Peyer's patch (tissue), 4 donors: ENCODE data around the gene ALOX15B. TPM values are rescaled to one million over a fixed set of nuclear protein-coding genes. Genes with fewer than 3 reads are reported as not detected.
A peak's percentile ranks its signal among the peaks of the same experiment; 100 is the strongest.

Experiments
- DNase-seq, 3 donors: peaks; one replicate each; pipeline ENCODE4 v3.0.0-alpha.2; 2017 to 2019
- H3K27ac ChIP-seq, 4 donors: fragments of 200-600 bp; sonication (generic); one replicate each; pipeline ENCODE4 v1.5.1; 2016 to 2019
- H3K27me3 ChIP-seq, 2 donors: fragments of 200-600 bp; sonication (generic); one replicate each; pipeline ENCODE4 v1.5.1; 2019
- H3K36me3 ChIP-seq, 3 donors: fragments of 200-600 bp; sonication (generic); one replicate each; pipeline ENCODE4 v1.5.1; 2016 to 2019
- H3K4me1 ChIP-seq, 4 donors: fragments of 200-600 bp; sonication (generic); one replicate each; pipeline ENCODE4 v1.5.1; 2016 to 2019
- H3K4me3 ChIP-seq, 4 donors: fragments of 200-600 bp; sonication (generic); 1 replicate in 3 of 4; 2 replicates in 1 of 4; pipeline ENCODE4 v1.5.1; 2016 to 2019; ENCODE audit warnings: mild to moderate bottlenecking in 1 of 4
- H3K9me3 ChIP-seq, 4 donors: fragments of 200-600 bp; sonication (generic); one replicate each; pipeline ENCODE4 v1.5.1; 2016 to 2019; ENCODE audit warnings: mild to moderate bottlenecking in 1 of 4
- POLR2A ChIP-seq, 2 donors: fragments of 450-650 bp; IDR thresholded peaks; one replicate each; pipeline ENCODE4 v1.5.1; 2017; ENCODE audit warnings: antibody characterized with exemption in 2 of 2, mild to moderate bottlenecking in 2 of 2, moderate library complexity in 2 of 2
- total RNA-seq, 4 donors: library from RNA; depleted of rRNA; stranded (reverse); fragments of >200 nt; gene quantifications; one replicate each; pipeline ENCODE4 v1.1.0, GENCODE V29; 2016
- TF ChIP-seq, protein P1 (sequence below), 6 experiments: fragments of 450-650 bp in 4 of 6; fragments of 200-600 bp in 2 of 6; sonication (generic) in 1 of 6; IDR thresholded peaks; one replicate each; pipeline ENCODE4 v1.5.1; 2017 to 2019; ENCODE audit warnings: antibody characterized with exemption in 6 of 6, mild to moderate bottlenecking in 3 of 6, moderate library complexity in 1 of 6

Gene ALOX15B
- total RNA-seq, 4 donors from 2014 or later: 0.70 to 4.1 (median 2.1) TPM

DNA sequence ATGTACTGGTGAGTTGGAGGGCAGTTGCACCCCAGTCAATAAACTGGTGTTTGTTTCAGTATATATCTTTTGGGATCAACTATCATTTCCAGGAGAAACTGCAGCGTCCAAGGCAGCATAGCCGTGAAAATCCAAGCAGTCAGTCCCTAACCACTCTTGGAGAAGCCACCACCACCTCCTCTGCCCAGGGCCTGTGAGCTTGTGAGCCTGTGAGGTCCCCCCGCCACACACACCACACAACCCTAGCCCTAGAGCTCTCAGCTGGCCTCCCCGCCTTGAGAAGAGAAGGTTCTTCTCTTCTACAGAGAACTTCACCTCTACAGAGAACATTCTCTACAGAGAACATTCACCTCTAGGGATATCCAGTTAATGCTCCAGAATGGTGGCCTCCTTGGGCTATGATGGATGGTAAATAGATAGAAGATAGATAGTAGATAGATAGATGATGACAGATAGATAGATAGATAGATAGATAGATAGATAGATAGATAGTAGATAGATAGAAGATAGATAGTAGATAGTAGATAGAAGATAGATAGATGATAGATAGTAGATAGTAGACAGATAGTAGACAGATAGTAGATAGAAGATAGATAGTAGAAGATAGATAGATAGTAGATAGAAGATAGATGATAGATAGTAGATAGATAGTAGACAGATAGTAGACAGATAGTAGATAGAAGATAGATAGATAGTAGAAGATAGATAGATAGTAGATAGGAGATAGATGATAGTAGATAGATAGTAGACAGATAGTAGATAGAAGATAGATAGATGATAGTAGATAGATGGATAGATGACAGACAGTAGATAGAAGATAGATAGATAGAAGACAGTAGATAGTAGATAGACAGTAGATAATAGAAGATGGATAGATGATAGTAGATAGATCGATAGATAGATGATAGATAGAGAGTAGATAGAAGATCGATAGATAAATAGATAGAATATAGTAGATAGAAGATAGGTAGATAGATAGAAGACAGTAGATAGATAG is 13.7 kb downstream of the ALOX15B start:
- Histone ChIP-seq H3K4me3 (no peak overlapping the region), H3K9me3 (no peaks in the 10 kb centered on the region), H3K27me3 (no peaks in the 10 kb centered on the region), H3K36me3 (no peaks in the 10 kb centered on the region), H3K27ac (no peak overlapping the region), H3K4me1 (peaks cover 0 to 16% (median 4%) of the 10 kb centered on the region in 4 donors)
- TF ChIP-seq POLR2A (IDR thresholded peaks at IDR 0.05): no peak
- DNase-seq: no peak

DNA sequence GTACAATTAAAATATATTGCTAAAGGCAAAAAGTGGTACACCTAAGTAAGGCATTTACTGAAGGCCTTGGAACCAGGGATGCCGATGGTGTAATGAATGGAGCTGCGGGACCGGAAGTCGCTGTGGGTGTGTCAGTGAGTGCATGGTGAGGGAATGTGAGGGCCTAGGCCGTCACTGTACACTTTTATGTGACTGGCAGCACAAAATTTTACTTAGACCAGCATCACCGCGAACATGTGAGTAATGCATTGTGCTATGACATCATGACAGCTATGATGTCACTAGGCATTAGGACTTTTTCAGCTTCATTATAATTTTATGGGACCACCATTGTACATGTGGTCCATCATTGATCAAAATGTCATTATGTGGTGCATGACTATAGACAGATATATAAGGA is 14.7 kb downstream of the ALOX15B start:
- Histone ChIP-seq H3K4me3 (no peak overlapping the region), H3K27me3 (no peaks in the 10 kb centered on the region), H3K27ac (no peak overlapping the region), H3K9me3 (no peaks in the 10 kb centered on the region), H3K4me1 (peaks cover 0 to 16% (median 4%) of the 10 kb centered on the region in 4 donors), H3K36me3 (no peaks in the 10 kb centered on the region)
- TF ChIP-seq, protein P1, sequence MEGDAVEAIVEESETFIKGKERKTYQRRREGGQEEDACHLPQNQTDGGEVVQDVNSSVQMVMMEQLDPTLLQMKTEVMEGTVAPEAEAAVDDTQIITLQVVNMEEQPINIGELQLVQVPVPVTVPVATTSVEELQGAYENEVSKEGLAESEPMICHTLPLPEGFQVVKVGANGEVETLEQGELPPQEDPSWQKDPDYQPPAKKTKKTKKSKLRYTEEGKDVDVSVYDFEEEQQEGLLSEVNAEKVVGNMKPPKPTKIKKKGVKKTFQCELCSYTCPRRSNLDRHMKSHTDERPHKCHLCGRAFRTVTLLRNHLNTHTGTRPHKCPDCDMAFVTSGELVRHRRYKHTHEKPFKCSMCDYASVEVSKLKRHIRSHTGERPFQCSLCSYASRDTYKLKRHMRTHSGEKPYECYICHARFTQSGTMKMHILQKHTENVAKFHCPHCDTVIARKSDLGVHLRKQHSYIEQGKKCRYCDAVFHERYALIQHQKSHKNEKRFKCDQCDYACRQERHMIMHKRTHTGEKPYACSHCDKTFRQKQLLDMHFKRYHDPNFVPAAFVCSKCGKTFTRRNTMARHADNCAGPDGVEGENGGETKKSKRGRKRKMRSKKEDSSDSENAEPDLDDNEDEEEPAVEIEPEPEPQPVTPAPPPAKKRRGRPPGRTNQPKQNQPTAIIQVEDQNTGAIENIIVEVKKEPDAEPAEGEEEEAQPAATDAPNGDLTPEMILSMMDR (IDR thresholded peaks at IDR 0.05): no peak
- TF ChIP-seq POLR2A (IDR thresholded peaks at IDR 0.05): no peak
- peak in 1 of 3 donors; percentile 7 for DNase-seq

DNA sequence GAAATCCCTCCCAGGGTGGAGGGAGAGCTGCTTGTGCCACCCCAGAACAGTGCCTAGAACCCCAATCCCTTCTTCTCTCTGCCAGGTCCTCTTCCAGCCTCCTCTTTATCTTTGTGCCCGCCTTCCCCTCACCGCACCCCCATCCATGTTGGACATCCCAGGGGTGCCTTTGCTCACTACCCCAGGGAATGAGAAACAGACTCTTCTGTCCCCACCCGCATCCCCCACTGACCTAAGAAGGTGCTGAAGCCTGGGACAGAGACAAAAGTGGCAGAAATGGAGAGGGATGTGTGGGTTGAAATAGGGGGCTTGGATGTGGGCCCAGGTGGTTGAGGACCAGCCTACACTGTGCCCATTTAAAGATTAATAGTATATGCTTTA is 17.0 kb downstream of the ALOX15B start:
- peak in 1 of 3 donors; percentile 39 for DNase-seq
- Histone ChIP-seq H3K4me1 (peaks cover 0 to 16% (median 4%) of the 10 kb centered on the region in 4 donors), H3K9me3 (no peaks in the 10 kb centered on the region), H3K27ac (peak overlapping the region; percentile 27 to 69 (median 46)), H3K4me3 (no peak overlapping the region), H3K27me3 (no peaks in the 10 kb centered on the region), H3K36me3 (no peaks in the 10 kb centered on the region)
- no peak for TF ChIP-seq POLR2A (IDR thresholded peaks at IDR 0.05)
- TF ChIP-seq, protein P1 (IDR thresholded peaks at IDR 0.05): no peak

DNA sequence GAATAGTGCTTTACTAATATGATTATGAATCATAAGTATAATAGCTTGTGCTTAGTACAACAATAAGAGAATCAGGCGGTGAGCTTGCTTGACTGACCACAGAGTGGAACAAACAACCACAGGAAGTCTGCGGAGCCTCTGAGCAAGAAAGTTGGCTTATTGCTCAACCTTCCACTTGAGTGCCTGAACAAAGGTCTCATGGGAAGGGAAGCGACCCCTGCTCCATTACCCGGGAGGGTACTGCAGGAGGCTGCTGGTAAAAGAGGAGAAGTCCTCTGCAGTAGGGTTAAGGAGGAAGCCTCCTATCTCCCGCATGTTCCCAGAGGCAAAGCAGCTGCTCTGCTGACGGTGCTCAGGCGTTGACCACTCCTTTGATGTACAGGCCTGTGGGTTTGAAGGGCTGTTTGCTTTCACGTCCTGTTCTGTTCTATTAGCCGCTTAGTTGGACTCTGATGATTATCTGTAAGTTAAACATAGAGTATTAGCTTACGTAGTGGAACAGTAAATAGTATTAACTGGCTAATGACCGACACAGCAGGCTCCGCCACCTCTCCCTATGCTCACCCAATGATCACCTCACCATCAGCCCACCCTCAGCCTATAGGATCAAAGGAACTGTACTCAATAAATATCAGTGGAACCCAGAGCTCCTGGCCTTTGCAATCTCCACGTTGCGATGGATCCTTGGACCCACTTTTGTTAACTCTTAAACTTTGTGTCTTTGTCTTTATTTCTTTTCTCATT is 17.5 kb downstream of the ALOX15B start:
- Histone ChIP-seq H3K9me3 (no peaks in the 10 kb centered on the region), H3K27me3 (no peaks in the 10 kb centered on the region), H3K4me3 (no peak overlapping the region), H3K27ac (peak overlapping the region; percentile 27 to 69 (median 46)), H3K4me1 (peaks cover 0 to 16% (median 4%) of the 10 kb centered on the region in 4 donors), H3K36me3 (no peaks in the 10 kb centered on the region)
- DNase-seq: peak; percentile 47 to 88 (median 74)
- TF ChIP-seq, protein P1 (IDR thresholded peaks at IDR 0.05): no peak
- no peak for TF ChIP-seq POLR2A (IDR thresholded peaks at IDR 0.05)

DNA sequence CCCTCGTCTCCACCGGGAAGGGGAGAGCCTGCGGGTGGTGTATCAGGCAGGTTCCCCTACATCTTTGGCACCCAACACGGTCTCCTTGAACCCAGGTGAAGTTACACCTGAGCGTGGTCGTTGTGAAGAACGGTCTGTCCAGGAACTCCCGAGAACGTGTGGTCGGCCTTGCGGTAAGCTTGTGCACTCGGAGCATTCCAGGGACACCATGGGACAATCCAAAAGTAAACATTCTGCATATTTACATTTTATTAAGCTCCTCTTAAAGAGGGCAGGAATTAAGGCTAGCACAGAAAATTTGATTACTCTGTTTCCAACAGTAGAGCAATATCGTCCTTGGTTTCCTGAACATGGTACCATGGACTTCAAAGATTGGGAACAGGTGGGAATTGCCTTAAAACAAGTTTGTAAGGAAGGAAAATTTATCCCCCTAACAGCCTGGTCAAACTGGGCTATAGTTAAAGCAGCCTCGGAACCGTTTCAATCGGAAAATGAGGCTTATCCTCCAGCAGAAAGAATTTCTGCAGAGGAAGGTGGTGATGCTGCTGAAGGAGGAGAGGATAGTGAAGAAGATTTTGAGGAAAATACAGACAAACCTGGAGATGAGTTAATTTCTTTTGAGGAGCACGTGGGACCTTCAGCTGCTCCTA is 18.2 kb downstream of the ALOX15B start:
- Histone ChIP-seq H3K27ac (peak overlapping the region in 3 of 4 donors; percentile 27 to 55 (median 40)), H3K9me3 (no peaks in the 10 kb centered on the region), H3K4me3 (no peak overlapping the region), H3K27me3 (no peaks in the 10 kb centered on the region), H3K4me1 (peaks cover 0 to 16% (median 4%) of the 10 kb centered on the region in 4 donors), H3K36me3 (no peaks in the 10 kb centered on the region)
- TF ChIP-seq POLR2A (IDR thresholded peaks at IDR 0.05): no peak
- TF ChIP-seq, protein P1 (IDR thresholded peaks at IDR 0.05): no peak
- DNase-seq: no peak
